Lower leg skin (tissue), 3 donors: Measurements from ENCODE around the gene TEX261.

ENCODE experiments used
- CTCF ChIP-seq, 3 donors: fragments of 450-650 bp; IDR thresholded peaks; one replicate each; pipeline ENCODE4 v1.5.1; 2016; ENCODE audit warnings: antibody characterized with exemption in 3 of 3, mild to moderate bottlenecking in 3 of 3, moderate library complexity in 2 of 3
- POLR2A ChIP-seq, 2 donors: fragments of 450-650 bp; IDR thresholded peaks; one replicate each; pipeline ENCODE4 v1.6.1; 2016 to 2017; ENCODE audit warnings: antibody characterized with exemption in 2 of 2, mild to moderate bottlenecking in 1 of 2, moderate library complexity in 1 of 2

- TF ChIP-seq CTCF (IDR thresholded peaks at IDR 0.05) (no peak), POLR2A (IDR thresholded peaks at IDR 0.05) (no peak)
These were observed 45.6 kb downstream of the TEX261 start for GRCh38 chr2:70949086-70949485.
